NCI-H524 (cell line): ENCODE measurements around the gene PGAP3.

Source experiments
- DNase-seq, 2 experiments: peaks; one replicate each; lab custom pipeline; 2025; lab: John Stamatoyannopoulos, UW

The PGAP3 gene

GRCh38 chr17:39639043-39639442 is 48.8 kb downstream of the PGAP3 start:
- DNase-seq = no peak

- DNase-seq = no peak
Measured at GRCh38 chr17:39638317-39638716, 49.5 kb downstream of the PGAP3 start.

GRCh38 chr17:39636927-39637736 is 50.7 kb downstream of the PGAP3 start, which contains the start of gene STARD3:
Gene STARD3, plus strand, starts transcription at chr17:39637144. Its CDS starts 16,388 bp downstream, at chr17:39653532.
- DNase-seq = peak; percentile 68 to 86

GRCh38 chr17:39636587-39636926 is 51.3 kb downstream of the PGAP3 start:
- no peak for DNase-seq

- DNase-seq = no peak
Measured at GRCh38 chr17:39635614-39636176, 52.2 kb downstream of the PGAP3 start.

- peak; percentile 23 to 47 for DNase-seq
Measured at GRCh38 chr17:39634384-39634871, 53.4 kb downstream of the PGAP3 start.

GRCh38 chr17:39633570-39634183 is 54.2 kb downstream of the PGAP3 start:
- no peak for DNase-seq

GRCh38 chr17:39632153-39632941 is 55.5 kb downstream of the PGAP3 start:
- peak in 1 of 2 experiments; percentile 34 for DNase-seq

- no peak for DNase-seq
Measured at GRCh38 chr17:39631403-39631802, 56.5 kb downstream of the PGAP3 start.

GRCh38 chr17:39629898-39630297 is 58.0 kb downstream of the PGAP3 start:
- DNase-seq = no peak

GRCh38 chr17:39629494-39629880 is 58.4 kb downstream of the PGAP3 start:
- no peak for DNase-seq

GRCh38 chr17:39628655-39629493 is 59.0 kb downstream of the PGAP3 start:
- no peak for DNase-seq

GRCh38 chr17:39627712-39628516 is 59.9 kb downstream of the PGAP3 start:
- DNase-seq = peak in 1 of 2 experiments; percentile 59

GRCh38 chr17:39627047-39627711 is 60.7 kb downstream of the PGAP3 start:
- DNase-seq = no peak

- no peak for DNase-seq
Measured at GRCh38 chr17:39626171-39627046, 61.4 kb downstream of the PGAP3 start, which contains the start of gene PPP1R1B. Gene PPP1R1B, plus strand, starts transcription at chr17:39626952. Its CDS starts 441 bp downstream, at chr17:39627393.

- no peak for DNase-seq
Measured at GRCh38 chr17:39625198-39625785, 62.6 kb downstream of the PGAP3 start.

GRCh38 chr17:39624313-39624712 is 63.5 kb downstream of the PGAP3 start:
- DNase-seq = no peak

GRCh38 chr17:39623356-39623950 is 64.4 kb downstream of the PGAP3 start:
- DNase-seq = peak; percentile 69 to 83
